C4-2B (cell line): ENCODE data around the gene APCDD1.

Experiments
- H3K27ac ChIP-seq: fragments of 450-650 bp; 2 replicates; pipeline ENCODE4 v1.5.1; 2017
- ZFX ChIP-seq: fragments of 450-650 bp; IDR thresholded peaks from 2 replicates; pipeline ENCODE4 v1.6.1; 2017
- TF ChIP-seq, protein P1 (sequence below): fragments of 450-650 bp; conservative IDR thresholded peaks from 2 replicates; pipeline ENCODE4 v1.5.1; 2017; ENCODE audit warnings: mild to moderate bottlenecking

APCDD1 gene

DNA sequence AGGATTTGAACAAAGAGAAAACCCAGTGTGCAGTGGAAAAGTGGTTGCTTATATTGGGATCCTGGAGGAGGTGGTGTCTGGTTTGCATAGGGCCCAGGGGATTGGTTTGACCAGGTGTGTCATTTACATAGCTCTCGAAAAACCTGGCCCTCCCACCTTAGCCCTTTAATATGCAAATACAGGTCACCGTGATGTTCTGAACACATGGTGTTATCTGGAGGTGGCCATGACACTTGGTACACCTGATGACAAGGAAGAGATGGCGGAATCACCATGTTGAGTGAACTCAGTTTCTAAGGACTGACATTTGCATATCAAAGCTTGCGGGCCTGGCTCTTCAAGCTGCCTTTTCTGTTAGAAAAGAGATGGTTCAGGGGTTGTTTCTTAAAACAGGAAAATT, 69.1 kb downstream of the APCDD1 start:
- no peak overlapping the region for H3K27ac ChIP-seq
- TF ChIP-seq, protein P1, sequence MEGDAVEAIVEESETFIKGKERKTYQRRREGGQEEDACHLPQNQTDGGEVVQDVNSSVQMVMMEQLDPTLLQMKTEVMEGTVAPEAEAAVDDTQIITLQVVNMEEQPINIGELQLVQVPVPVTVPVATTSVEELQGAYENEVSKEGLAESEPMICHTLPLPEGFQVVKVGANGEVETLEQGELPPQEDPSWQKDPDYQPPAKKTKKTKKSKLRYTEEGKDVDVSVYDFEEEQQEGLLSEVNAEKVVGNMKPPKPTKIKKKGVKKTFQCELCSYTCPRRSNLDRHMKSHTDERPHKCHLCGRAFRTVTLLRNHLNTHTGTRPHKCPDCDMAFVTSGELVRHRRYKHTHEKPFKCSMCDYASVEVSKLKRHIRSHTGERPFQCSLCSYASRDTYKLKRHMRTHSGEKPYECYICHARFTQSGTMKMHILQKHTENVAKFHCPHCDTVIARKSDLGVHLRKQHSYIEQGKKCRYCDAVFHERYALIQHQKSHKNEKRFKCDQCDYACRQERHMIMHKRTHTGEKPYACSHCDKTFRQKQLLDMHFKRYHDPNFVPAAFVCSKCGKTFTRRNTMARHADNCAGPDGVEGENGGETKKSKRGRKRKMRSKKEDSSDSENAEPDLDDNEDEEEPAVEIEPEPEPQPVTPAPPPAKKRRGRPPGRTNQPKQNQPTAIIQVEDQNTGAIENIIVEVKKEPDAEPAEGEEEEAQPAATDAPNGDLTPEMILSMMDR = no peak
- TF ChIP-seq ZFX = no peak

DNA sequence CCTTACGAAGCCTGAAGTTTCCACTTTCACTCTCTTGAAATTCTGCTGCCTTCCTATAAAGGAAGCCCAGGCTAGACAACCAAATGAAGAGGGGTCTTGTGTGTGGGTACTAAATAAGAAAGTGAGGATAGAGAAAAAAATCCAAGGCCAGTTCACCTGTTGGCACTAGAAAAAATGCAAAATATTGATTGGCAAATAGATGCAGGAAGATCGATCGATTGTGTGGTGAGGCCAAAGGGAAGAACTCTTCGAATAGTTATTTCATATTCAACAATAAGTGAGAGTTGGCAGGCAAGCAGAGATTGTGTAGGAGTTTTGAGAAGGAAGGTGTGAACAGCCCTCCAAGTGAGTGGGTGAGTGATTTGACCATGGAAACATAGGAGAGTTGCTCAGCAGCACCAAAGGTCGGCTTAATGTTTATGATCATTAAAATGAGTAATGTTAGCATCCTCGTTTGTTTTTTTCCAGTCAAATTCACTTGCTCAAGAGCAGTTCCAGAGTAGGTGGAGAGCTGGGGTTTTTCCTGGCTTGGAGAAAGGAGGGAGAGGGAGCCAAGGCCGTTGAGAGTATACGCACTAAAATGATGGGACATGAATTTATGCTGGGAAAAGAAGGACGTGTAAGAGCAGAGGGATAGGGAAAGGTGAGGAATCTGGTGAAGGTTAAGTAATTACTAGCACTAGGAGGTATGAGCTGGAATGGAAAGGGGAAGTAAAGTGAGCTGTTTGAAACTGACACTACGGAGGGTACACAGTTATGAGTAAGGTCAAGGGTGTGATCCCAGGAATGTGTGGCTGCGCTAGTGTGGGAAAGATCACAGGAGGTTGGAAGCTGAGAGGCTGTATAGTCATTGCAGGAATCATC, 70.3 kb downstream of the APCDD1 start:
- no peak overlapping the region for H3K27ac ChIP-seq
- TF ChIP-seq, protein P1 = no peak
- no peak for TF ChIP-seq ZFX

DNA sequence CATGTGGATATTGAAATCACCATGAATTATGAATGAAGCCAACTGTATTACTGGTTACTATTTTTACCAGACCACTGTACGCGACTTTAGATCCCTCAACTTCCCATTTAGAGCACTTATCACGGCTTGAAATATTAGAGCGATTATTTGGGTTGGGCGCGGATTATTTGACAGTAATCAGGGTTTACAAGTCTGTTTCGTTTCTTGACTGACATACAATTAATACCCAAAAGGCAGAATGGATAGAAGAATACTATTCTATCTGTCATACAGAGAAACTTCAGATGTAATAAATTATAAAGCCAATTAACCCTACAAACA, 70.9 kb downstream of the APCDD1 start:
- TF ChIP-seq, protein P1 = no peak
- no peak for TF ChIP-seq ZFX
- H3K27ac ChIP-seq = peak overlapping the region; percentile 79; the same call in 1 of the 2 replicates

DNA sequence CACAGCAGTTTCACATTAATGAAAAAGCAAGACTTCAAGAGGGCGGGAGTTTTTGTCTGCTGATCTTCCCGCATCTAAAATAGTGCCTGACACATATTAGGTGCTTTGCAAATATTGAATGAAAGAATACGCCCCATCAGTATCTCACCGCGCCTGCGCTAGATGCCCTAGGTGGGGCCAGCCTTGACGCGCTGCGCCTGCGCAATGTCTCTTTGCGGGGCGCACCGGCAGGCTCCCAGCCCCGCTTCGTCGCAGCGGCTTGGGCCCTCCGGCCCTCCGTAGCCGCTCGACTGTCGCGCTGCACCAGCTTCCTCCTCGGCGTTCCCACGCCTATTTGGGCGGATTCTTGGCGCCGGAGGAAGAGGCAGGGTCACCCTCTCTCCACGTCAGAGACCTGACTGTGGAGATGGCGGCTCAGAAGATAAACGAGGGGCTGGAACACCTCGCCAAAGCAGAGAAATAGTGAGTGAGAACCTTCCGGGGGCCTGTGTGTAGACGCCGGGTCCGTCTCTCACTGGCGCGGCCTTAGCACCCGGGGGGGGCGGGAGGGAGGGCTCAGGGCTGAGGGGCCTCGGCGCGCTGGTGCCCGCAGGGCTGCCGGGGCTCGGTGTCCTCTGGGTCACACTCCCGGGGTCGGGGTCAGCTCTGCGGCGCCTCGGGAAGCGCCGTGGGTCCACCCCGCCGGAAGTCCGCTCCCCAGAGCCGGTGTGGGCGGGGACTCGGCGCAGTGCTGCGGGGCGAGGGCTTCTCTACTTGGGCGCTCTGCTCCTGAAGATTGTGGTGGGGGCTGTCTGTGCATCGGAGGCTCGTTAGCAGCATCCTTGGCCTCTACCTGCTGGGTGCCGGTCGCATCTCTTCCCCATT, 71.5 kb downstream of the APCDD1 start, which contains the start of gene NAPG:
Gene NAPG (plus strand): TSS at position 331 of the 864 bp plus-strand sequence. CDS start 76 bp downstream, at position 407.
- peak within 1 kb of the TSS; percentile 79 for H3K27ac ChIP-seq
- TF ChIP-seq ZFX = no peak
- TF ChIP-seq, protein P1 = no peak

DNA sequence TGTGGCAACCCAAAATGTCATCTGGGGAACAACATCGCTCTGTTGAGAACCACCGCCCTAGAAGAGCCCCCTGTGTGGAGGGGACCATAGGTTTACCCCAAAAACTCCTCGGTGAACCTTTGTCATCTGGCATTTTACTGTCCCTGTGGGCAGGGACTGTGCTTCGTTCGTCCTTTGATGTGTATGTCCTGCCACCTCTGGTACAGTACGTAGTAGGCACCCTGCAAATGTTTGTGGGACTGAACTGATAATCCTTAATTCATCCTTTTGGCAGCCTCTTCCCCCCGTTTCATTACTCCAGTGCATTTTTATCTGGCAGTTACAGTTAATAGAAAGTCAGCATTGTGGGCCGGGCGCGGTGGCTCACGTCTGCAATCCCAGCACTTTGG, 72.1 kb downstream of the APCDD1 start:
- TF ChIP-seq, protein P1 = no peak
- no peak for TF ChIP-seq ZFX
- H3K27ac ChIP-seq = peak overlapping the region; percentile 79

DNA sequence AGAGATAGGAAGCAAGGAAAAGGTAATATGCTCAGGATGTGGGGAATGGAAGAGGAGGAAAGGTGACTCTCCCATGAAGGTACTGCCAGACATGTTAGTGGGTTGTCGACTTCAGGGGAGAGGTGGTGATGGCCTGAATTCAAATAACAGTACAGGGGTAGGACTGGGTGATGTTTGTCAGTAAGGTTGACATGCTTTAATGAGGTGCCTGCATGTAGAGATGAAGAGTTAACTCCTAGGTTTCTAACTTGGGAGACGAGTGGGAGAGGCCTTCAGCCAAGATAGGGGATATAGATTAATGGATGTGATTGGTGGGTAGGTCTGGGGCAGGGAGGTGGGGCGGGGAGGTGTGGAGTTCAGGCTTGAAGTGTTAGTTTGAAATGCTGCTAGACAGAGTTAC, 74.0 kb downstream of the APCDD1 start:
- H3K27ac ChIP-seq = no peak overlapping the region
- TF ChIP-seq, protein P1 = no peak
- no peak for TF ChIP-seq ZFX

DNA sequence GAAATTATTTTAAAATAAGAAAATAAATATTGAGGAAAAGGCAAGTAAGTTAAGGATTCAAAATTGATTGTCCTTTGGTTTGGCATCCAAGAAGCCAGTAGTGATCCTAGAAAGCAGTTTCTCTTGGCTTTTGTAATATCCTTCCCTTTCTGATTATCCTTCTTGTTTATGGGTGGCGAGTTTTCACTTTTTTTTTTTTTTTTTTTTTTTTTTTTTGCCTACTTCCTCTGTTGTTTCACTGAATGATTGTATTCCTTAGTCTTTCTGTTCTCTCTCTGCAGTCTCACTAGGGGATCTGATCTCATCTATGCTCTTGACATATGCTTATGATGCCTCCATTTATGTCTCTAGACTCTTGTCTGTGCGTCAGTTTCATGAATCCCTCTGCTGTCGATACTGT, 75.6 kb downstream of the APCDD1 start:
- no peak overlapping the region for H3K27ac ChIP-seq
- no peak for TF ChIP-seq ZFX
- TF ChIP-seq, protein P1 = no peak
